NT2/D1 (cell line): ENCODE data around the gene CTNNA2.

Experiments
- SUZ12 ChIP-seq: IDR thresholded peaks from 2 replicates; pipeline ENCODE4 v1.6.1; 2011; ENCODE audit not compliant: insufficient read length, insufficient read depth; ENCODE audit errors: extremely low read depth
- YY1 ChIP-seq: IDR thresholded peaks from 2 replicates; pipeline ENCODE4 v1.6.1; 2011; ENCODE audit not compliant: insufficient read length, insufficient read depth
- ZNF274 ChIP-seq: IDR thresholded peaks from 2 replicates; pipeline ENCODE4 v1.6.1; 2011; ENCODE audit warnings: mild to moderate bottlenecking, low read depth, low read length

- no peak for TF ChIP-seq YY1
- TF ChIP-seq ZNF274: no peak
- TF ChIP-seq SUZ12: no peak
Observed at GRCh38 chr2:80338794-80339193, 825.9 kb downstream of the CTNNA2 start.
